Keratinocyte (primary cell): ENCODE results near the gene PXDN. TPM values are rescaled to one million over a fixed set of nuclear protein-coding genes. Genes with fewer than 3 reads are reported as not detected.

Experiments
- DNase-seq: peaks from one replicate; pipeline ENCODE4 v3.0.0-alpha.2; 2011; ENCODE audit warnings: low read depth, missing footprints, low spot score
- FAIRE-seq: peaks from 2 replicates; lab custom pipeline; 2011; peaks lifted over from hg19 to GRCh38; lab: Jason Lieb, UNC
- H2AFZ ChIP-seq: 2 replicates; pipeline ENCODE4 v1.6.0; 2012; ENCODE audit warnings: low read length, control low read depth, inconsistent platforms; ENCODE audit not compliant: control insufficient read depth
- H3K27ac ChIP-seq: 2 replicates; pipeline ENCODE4 v1.5.1; 2011; ENCODE audit warnings: low read length; ENCODE audit not compliant: control insufficient read depth, insufficient read depth
- H3K27me3 ChIP-seq: 3 replicates; pipeline ENCODE4 v1.6.0; 2011; ENCODE audit warnings: low read length; ENCODE audit not compliant: control insufficient read depth, insufficient read depth; ENCODE audit errors: extremely low read depth
- H3K36me3 ChIP-seq, 2 experiments: 2 replicates in 1 of 2; 3 replicates in 1 of 2; pipeline ENCODE4 v1.5.1; 2011; ENCODE audit warnings: low read length in 2 of 2, mild to moderate bottlenecking in 1 of 2; ENCODE audit not compliant: control insufficient read depth in 2 of 2, insufficient read depth in 2 of 2; ENCODE audit errors: extremely low read depth in 1 of 2
- H3K4me1 ChIP-seq: 3 replicates; pipeline ENCODE4 v1.5.1; 2011; ENCODE audit warnings: low read length; ENCODE audit not compliant: control insufficient read depth, insufficient read depth; ENCODE audit errors: extremely low read depth
- H3K4me2 ChIP-seq: 3 replicates; pipeline ENCODE4 v1.6.0; 2011; ENCODE audit warnings: low read depth, low read length; ENCODE audit not compliant: control insufficient read depth, insufficient read depth; ENCODE audit errors: extremely low read depth
- H3K4me3 ChIP-seq, 3 experiments: fragments of 200-600 bp in 1 of 3; sonication (generic) in 1 of 3; 2 replicates in 2 of 3; 3 replicates in 1 of 3; pipeline ENCODE4 v1.5.1; 2011 to 2016; ENCODE audit warnings: low read length in 3 of 3, mild to moderate bottlenecking in 3 of 3, control low read depth in 2 of 3, inconsistent platforms in 1 of 3, low read depth in 1 of 3, mixed read lengths in 1 of 3, mixed run types in 1 of 3, moderate library complexity in 1 of 3; ENCODE audit not compliant: control insufficient read depth in 2 of 3, insufficient read depth in 2 of 3; ENCODE audit errors: extremely low read depth in 1 of 3
- H3K79me2 ChIP-seq: 2 replicates; pipeline ENCODE4 v1.6.0; 2012; ENCODE audit warnings: low read length; ENCODE audit not compliant: control insufficient read depth, insufficient read depth
- H3K9ac ChIP-seq: 3 replicates; pipeline ENCODE4 v1.6.0; 2011; ENCODE audit warnings: low read length; ENCODE audit not compliant: control insufficient read depth, insufficient read depth; ENCODE audit errors: extremely low read depth
- H3K9me1 ChIP-seq: 3 replicates; pipeline ENCODE4 v1.6.0; 2011; ENCODE audit warnings: low read length; ENCODE audit not compliant: control insufficient read depth, insufficient read depth; ENCODE audit errors: extremely low read depth
- H3K9me3 ChIP-seq: 2 replicates; pipeline ENCODE4 v1.5.1; 2012; ENCODE audit warnings: low read depth, low read length; ENCODE audit not compliant: control insufficient read depth
- H4K20me1 ChIP-seq: 3 replicates; pipeline ENCODE4 v1.6.0; 2011; ENCODE audit warnings: low read length; ENCODE audit not compliant: control insufficient read depth, insufficient read depth; ENCODE audit errors: extremely low read depth
- CTCF ChIP-seq, 3 experiments: IDR thresholded peaks in 1 of 3; conservative IDR thresholded peaks in 1 of 3; optimal IDR thresholded peaks in 1 of 3; 2 replicates in 2 of 3; 3 replicates in 1 of 3; pipeline versions ENCODE3 to v1.5.1; 2011; ENCODE audit warnings: low read length in 3 of 3, mild to moderate bottlenecking in 3 of 3, moderate library complexity in 2 of 3, control low read depth in 1 of 3, inconsistent platforms in 1 of 3; ENCODE audit not compliant: insufficient read depth in 2 of 3; ENCODE audit errors: extremely low read depth in 1 of 3
- EZH2 ChIP-seq: IDR thresholded peaks from one replicate; pipeline ENCODE4 v1.6.1; 2012; ENCODE audit warnings: inconsistent platforms, mild to moderate bottlenecking, low read length, moderate library complexity
- dilution Hi-C: fragments of 300-500 bp; cut with MboI; formaldehyde crosslinking; loops from one replicate; pipeline ENCODE4 v1.7.0; 2020; ENCODE audit warnings: low sequenced_read_pairs; ENCODE audit not compliant: extremely low pct_ligation_motif_present
- polyA minus RNA-seq, 3 experiments: library from RNA; depleted of rRNA, polyadenylated mRNA; stranded (reverse); fragments of >200 nt; gene quantifications; 1 replicate in 1 of 3; 2 replicates in 1 of 3; 3 replicates in 1 of 3; pipeline ENCODE4 v1.2.3, GENCODE V29; 2011
- polyA plus RNA-seq, 5 experiments: library from polyadenylated mRNA; depleted of rRNA in 3 of 5; stranded (reverse) in 3 of 5; stranded (forward) in 1 of 5; unstranded in 1 of 5; fragments of >200 nt; gene quantifications; 1 replicate in 1 of 5; 2 replicates in 3 of 5; 3 replicates in 1 of 5; pipeline versions ENCODE4 v1.2.1 to v1.2.3, GENCODE V29; 2011 to 2012; ENCODE audit warnings: missing spikeins in 2 of 5, low read depth in 1 of 5, low replicate concordance in 1 of 5

PXDN gene, protein sequence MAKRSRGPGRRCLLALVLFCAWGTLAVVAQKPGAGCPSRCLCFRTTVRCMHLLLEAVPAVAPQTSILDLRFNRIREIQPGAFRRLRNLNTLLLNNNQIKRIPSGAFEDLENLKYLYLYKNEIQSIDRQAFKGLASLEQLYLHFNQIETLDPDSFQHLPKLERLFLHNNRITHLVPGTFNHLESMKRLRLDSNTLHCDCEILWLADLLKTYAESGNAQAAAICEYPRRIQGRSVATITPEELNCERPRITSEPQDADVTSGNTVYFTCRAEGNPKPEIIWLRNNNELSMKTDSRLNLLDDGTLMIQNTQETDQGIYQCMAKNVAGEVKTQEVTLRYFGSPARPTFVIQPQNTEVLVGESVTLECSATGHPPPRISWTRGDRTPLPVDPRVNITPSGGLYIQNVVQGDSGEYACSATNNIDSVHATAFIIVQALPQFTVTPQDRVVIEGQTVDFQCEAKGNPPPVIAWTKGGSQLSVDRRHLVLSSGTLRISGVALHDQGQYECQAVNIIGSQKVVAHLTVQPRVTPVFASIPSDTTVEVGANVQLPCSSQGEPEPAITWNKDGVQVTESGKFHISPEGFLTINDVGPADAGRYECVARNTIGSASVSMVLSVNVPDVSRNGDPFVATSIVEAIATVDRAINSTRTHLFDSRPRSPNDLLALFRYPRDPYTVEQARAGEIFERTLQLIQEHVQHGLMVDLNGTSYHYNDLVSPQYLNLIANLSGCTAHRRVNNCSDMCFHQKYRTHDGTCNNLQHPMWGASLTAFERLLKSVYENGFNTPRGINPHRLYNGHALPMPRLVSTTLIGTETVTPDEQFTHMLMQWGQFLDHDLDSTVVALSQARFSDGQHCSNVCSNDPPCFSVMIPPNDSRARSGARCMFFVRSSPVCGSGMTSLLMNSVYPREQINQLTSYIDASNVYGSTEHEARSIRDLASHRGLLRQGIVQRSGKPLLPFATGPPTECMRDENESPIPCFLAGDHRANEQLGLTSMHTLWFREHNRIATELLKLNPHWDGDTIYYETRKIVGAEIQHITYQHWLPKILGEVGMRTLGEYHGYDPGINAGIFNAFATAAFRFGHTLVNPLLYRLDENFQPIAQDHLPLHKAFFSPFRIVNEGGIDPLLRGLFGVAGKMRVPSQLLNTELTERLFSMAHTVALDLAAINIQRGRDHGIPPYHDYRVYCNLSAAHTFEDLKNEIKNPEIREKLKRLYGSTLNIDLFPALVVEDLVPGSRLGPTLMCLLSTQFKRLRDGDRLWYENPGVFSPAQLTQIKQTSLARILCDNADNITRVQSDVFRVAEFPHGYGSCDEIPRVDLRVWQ (N-terminal part only)
- polyA plus RNA-seq (28.3 to 87.9 TPM (median 36.7 TPM) in 3 replicates), polyA minus RNA-seq (45.0 to 180 TPM (median 60.7 TPM) in 3 replicates)
- 14.0 TPM for polyA plus RNA-seq (2011; ENCODE audit: low read depth)
- polyA plus RNA-seq (2011; cell fraction: cytosol; rRNA removed) = 27.1 and 32.4 TPM in 2 replicates
- polyA plus RNA-seq (2011; cell fraction: nucleus; rRNA removed) = 126 and 141 TPM in 2 replicates
- polyA plus RNA-seq (2012; ENCODE audit: low replicate concordance) = 7.5 and 94.4 TPM in 2 replicates
- polyA minus RNA-seq (2011; cell fraction: cytosol; rRNA and poly(A)+ RNA removed) = 67.7 TPM
- polyA minus RNA-seq (2011; cell fraction: nucleus; rRNA and poly(A)+ RNA removed) = 173 and 221 TPM in 2 replicates

GRCh38 chr2:1744446-1745170 lies at the start of gene PXDN:
Gene PXDN, minus strand, starts transcription at chr2:1744515. Its CDS starts 60 bp downstream, at chr2:1744455.
- H4K20me1 ChIP-seq = peaks cover 3% of the 10 kb centered on the region
- H3K4me3 ChIP-seq = peak within 1 kb of the TSS; percentile 57 to 85 (median 63)
- H3K4me2 ChIP-seq = peak within 1 kb of the TSS; percentile 85
- peaks cover 0 to 3% of the 10 kb centered on the region in 2 experiments for H3K36me3 ChIP-seq
- H3K79me2 ChIP-seq = peaks cover 34% of the 10 kb centered on the region
- dilution Hi-C loops = loop anchor here (25.0 kb wide), 1 partner anchor 157 kb away; no protein-coding TSS in a partner anchor
- H3K27me3 ChIP-seq = peaks cover 35% of the 10 kb centered on the region
- DNase-seq (no peak), FAIRE-seq (no peak)
- no peaks in the 10 kb centered on the region for H3K9me3 ChIP-seq
- H3K9me1 ChIP-seq = no peaks in the 10 kb centered on the region
- TF ChIP-seq CTCF (optimal IDR thresholded peaks at IDR 0.05 in 1 of 3, IDR thresholded peaks at IDR 0.05 in 1 of 3, conservative IDR thresholded peaks at IDR 0.05 in 1 of 3; ENCODE audit: extremely low read depth in 1 of 3, insufficient read depth in 2 of 3, low read length in 3 of 3) (no peak), EZH2 (no peak)
- H3K9ac ChIP-seq = peak within 1 kb of the TSS; percentile 77
- peak within 1 kb of the TSS; percentile 30 for H2AFZ ChIP-seq
- peak within 1 kb of the TSS; percentile 71 for H3K27ac ChIP-seq
- H3K4me1 ChIP-seq = peaks cover 14% of the 10 kb centered on the region
